ENCODE measurements around the gene MLEC.

- TF ChIP-seq CTCF (IDR thresholded peaks at IDR 0.05 in 4 of 5, conservative IDR thresholded peaks at IDR 0.05 in 1 of 5), result no peak
- no peak for TF ChIP-seq POLR2A (IDR thresholded peaks at IDR 0.05)
Observed at GRCh38 chr12:120663741-120664140, 23.2 kb upstream of the MLEC start.
